GM21529 (cell line): ENCODE results near the gene TRIM39.
"Not testable (repeated sequence)": the region's sequence is repeated elsewhere in the genome, so short reads cannot be mapped to it uniquely, and the experiment has no call there.

Experiments used
- ATAC-seq: cut with Tn5 transposase; IDR thresholded peaks from one replicate; pipeline ENCODE4 v1.9.1; 2021; ENCODE audit not compliant: unreplicated experiment

The TRIM39 gene

GRCh38 chr6:30326526-30327231 is at the start of gene TRIM39:
TRIM39 (plus strand) TSS chr6:30326927; CDS start chr6:30329318, 2,391 bp downstream.
- peak; percentile 70 for ATAC-seq

- not testable (repeated sequence) for ATAC-seq
These were observed 45.7 kb upstream of the TRIM39 start for GRCh38 chr6:30280988-30281387.

GRCh38 chr6:30282522-30282921 is 44.2 kb upstream of the TRIM39 start:
- ATAC-seq = no peak

GRCh38 chr6:30283761-30284160 is 43.0 kb upstream of the TRIM39 start:
- ATAC-seq = no peak

- ATAC-seq = no peak
These were observed 39.6 kb upstream of the TRIM39 start for GRCh38 chr6:30287139-30287538.

- no peak for ATAC-seq
These were observed 30.9 kb upstream of the TRIM39 start for GRCh38 chr6:30295837-30296236.

GRCh38 chr6:30304002-30304401 is 22.7 kb upstream of the TRIM39 start:
- ATAC-seq = no peak

GRCh38 chr6:30311101-30311500 is 15.6 kb upstream of the TRIM39 start:
- ATAC-seq = no peak

GRCh38 chr6:30311671-30312070 is 15.1 kb upstream of the TRIM39 start:
- ATAC-seq = no peak

GRCh38 chr6:30312266-30312665 is 14.5 kb upstream of the TRIM39 start:
- ATAC-seq = no peak

GRCh38 chr6:30312676-30313321 is 13.9 kb upstream of the TRIM39 start:
- ATAC-seq = no peak

- no peak for ATAC-seq
These were observed 11.6 kb upstream of the TRIM39 start for GRCh38 chr6:30315156-30315555.

GRCh38 chr6:30317913-30318589 is 8.7 kb upstream of the TRIM39 start:
- ATAC-seq = no peak

- ATAC-seq = no peak
These were observed 7.4 kb upstream of the TRIM39 start for GRCh38 chr6:30319146-30319835.

GRCh38 chr6:30321692-30322388 is 4.9 kb upstream of the TRIM39 start:
- ATAC-seq = no peak

GRCh38 chr6:30322527-30323501 is 3.9 kb upstream of the TRIM39 start:
- ATAC-seq = no peak

GRCh38 chr6:30323806-30324205 is 2.9 kb upstream of the TRIM39 start:
- ATAC-seq = no peak

GRCh38 chr6:30325150-30325872 is 1.4 kb upstream of the TRIM39 start:
- ATAC-seq = peak; percentile 39
